ENCODE measurements around the gene BTBD9.

DNA sequence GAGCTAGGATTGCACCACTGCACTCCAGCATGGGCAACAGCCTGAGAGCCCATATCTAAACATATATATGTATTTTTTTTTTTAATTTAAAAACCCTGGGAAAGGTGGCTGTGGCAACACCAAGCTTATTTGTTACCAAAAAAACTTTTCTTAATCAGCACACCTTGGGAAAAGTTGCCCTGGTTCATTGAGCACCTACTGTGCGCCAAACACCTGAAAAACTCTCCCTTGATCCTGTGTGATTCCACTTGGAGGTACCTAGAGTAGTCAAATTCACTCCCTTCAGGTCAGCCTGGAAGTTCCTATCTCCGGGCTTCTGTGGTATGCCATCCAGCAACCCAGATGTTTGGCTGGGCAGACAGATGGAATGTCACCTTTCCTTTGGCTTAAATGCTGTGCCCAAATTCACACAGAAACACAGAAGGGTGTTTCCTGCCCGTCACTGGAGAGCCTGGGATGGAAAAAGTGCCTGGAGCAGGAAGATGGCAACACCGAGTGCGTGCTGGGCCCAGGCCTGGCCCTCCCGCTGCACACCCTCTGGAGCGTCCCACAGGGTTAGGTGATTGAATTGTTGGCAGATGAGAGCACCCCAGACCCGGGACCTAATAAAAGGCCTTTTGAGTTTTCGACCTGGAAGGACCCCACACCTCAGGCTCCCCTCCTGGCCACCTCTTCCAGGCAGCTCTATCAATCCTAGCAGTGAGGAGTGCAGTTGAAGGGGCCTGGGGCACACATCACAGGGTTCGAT lies 482.7 kb downstream of the BTBD9 start:
- TF ChIP-seq, protein P1, sequence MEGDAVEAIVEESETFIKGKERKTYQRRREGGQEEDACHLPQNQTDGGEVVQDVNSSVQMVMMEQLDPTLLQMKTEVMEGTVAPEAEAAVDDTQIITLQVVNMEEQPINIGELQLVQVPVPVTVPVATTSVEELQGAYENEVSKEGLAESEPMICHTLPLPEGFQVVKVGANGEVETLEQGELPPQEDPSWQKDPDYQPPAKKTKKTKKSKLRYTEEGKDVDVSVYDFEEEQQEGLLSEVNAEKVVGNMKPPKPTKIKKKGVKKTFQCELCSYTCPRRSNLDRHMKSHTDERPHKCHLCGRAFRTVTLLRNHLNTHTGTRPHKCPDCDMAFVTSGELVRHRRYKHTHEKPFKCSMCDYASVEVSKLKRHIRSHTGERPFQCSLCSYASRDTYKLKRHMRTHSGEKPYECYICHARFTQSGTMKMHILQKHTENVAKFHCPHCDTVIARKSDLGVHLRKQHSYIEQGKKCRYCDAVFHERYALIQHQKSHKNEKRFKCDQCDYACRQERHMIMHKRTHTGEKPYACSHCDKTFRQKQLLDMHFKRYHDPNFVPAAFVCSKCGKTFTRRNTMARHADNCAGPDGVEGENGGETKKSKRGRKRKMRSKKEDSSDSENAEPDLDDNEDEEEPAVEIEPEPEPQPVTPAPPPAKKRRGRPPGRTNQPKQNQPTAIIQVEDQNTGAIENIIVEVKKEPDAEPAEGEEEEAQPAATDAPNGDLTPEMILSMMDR (IDR thresholded peaks at IDR 0.05), result no peak
- TF ChIP-seq RCOR1 (IDR thresholded peaks at IDR 0.05; ENCODE audit: low read depth, low read length) (no peak), NR3C1 (IDR thresholded peaks at IDR 0.05) (no peak), EHF (CRISPR knock-in tag; IDR thresholded peaks at IDR 0.05) (no peak), CHD4 (IDR thresholded peaks at IDR 0.05; ENCODE audit: borderline replicate concordance) (no peak), MYC (IDR thresholded peaks at IDR 0.05; ENCODE audit: borderline replicate concordance, low read length) (no peak), BHLHE40 (IDR thresholded peaks at IDR 0.05; ENCODE audit: low read depth, low read length) (no peak), NPAS2 (CRISPR knock-in tag; IDR thresholded peaks at IDR 0.05; ENCODE audit: borderline replicate concordance) (no peak), CHD2 (IDR thresholded peaks at IDR 0.05; ENCODE audit: low read length, partially characterized antibody) (no peak)
- TF ChIP-seq, protein P2, sequence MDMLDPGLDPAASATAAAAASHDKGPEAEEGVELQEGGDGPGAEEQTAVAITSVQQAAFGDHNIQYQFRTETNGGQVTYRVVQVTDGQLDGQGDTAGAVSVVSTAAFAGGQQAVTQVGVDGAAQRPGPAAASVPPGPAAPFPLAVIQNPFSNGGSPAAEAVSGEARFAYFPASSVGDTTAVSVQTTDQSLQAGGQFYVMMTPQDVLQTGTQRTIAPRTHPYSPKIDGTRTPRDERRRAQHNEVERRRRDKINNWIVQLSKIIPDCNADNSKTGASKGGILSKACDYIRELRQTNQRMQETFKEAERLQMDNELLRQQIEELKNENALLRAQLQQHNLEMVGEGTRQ (IDR thresholded peaks at IDR 0.05), result no peak

Data from A549 (cell line).